GM23338 (cell line): ENCODE results near the gene KRT31. TPM values are rescaled to one million over a fixed set of nuclear protein-coding genes. Genes with fewer than 3 reads are reported as not detected.

ENCODE experiments used
- ATAC-seq: fragments of 200-7000 bp; cut with Tn5 transposase; 3 replicates; pipeline ENCODE4 v1.9.1; 2020
- DNase-seq: peaks from one replicate; pipeline ENCODE4 v3.0.0-alpha.2; 2015; ENCODE audit warnings: low spot score
- H2AFZ ChIP-seq: fragments of 200-600 bp; sonication (generic); 2 replicates; pipeline ENCODE4 v1.8.0; 2016; ENCODE audit warnings: antibody characterized with exemption, mild to moderate bottlenecking, moderate library complexity
- H3F3A ChIP-seq: fragments of 200-600 bp; sonication (generic); replicated peaks from 2 replicates; pipeline ENCODE4 v1.8.0; 2017; ENCODE audit warnings: antibody characterized with exemption, mixed run types, low read depth
- H3K27ac ChIP-seq: fragments of 200-600 bp; sonication (generic); 2 replicates; pipeline ENCODE4 v1.6.1; 2016; ENCODE audit warnings: low read depth
- H3K27me3 ChIP-seq: fragments of 200-600 bp; sonication (generic); 2 replicates; pipeline ENCODE4 v1.8.0; 2016; ENCODE audit warnings: mild to moderate bottlenecking, mixed run types, moderate library complexity; ENCODE audit not compliant: insufficient read depth
- H3K36me3 ChIP-seq: fragments of 200-600 bp; sonication (generic); 2 replicates; pipeline ENCODE4 v1.8.0; 2016; ENCODE audit warnings: mild to moderate bottlenecking; ENCODE audit not compliant: insufficient read depth
- H3K4me1 ChIP-seq: fragments of 200-600 bp; sonication (generic); 2 replicates; pipeline ENCODE4 v1.8.0; 2016; ENCODE audit warnings: mild to moderate bottlenecking, moderate library complexity; ENCODE audit not compliant: insufficient read depth
- H3K4me2 ChIP-seq: fragments of 200-600 bp; sonication (generic); 2 replicates; pipeline ENCODE4 v1.7.1; 2017; ENCODE audit warnings: mixed run types
- H3K4me3 ChIP-seq: fragments of 200-600 bp; sonication (generic); 2 replicates; pipeline ENCODE4 v1.6.1; 2016; ENCODE audit warnings: mixed run types
- H3K79me2 ChIP-seq: fragments of 200-600 bp; sonication (generic); replicated peaks from 2 replicates; pipeline ENCODE4 v1.8.0; 2017; ENCODE audit warnings: mild to moderate bottlenecking; ENCODE audit not compliant: insufficient read depth
- H3K9me2 ChIP-seq: fragments of 200-600 bp; sonication (generic); 2 replicates; pipeline ENCODE4 v1.8.0; 2017; ENCODE audit not compliant: insufficient read depth
- H4K20me1 ChIP-seq: fragments of 200-600 bp; sonication (generic); replicated peaks from 2 replicates; pipeline ENCODE4 v1.8.0; 2017; ENCODE audit warnings: mild to moderate bottlenecking; ENCODE audit not compliant: insufficient read depth
- H3K27ac Mint-ChIP-seq: 2 replicates; pipeline ENCODE4 v1.8.0; 2020; ENCODE audit warnings: inconsistent platforms, mild to moderate bottlenecking, moderate library complexity, mixed read lengths
- H3K27me3 Mint-ChIP-seq: 3 replicates; pipeline ENCODE4 v1.8.0; 2022; ENCODE audit warnings: low read depth, mild to moderate bottlenecking, moderate library complexity, mixed read lengths, inconsistent platforms; ENCODE audit not compliant: insufficient read depth, poor library complexity
- H3K36me3 Mint-ChIP-seq: 3 replicates; pipeline ENCODE4 v1.8.0; 2021; ENCODE audit warnings: low read depth, mild to moderate bottlenecking, inconsistent platforms, moderate library complexity, mixed read lengths
- H3K4me1 Mint-ChIP-seq: 3 replicates; pipeline ENCODE4 v1.8.0; 2020; ENCODE audit warnings: mild to moderate bottlenecking, inconsistent platforms, mixed read lengths
- H3K4me3 Mint-ChIP-seq: 3 replicates; pipeline ENCODE4 v1.8.0; 2021; ENCODE audit warnings: moderate library complexity, mild to moderate bottlenecking, inconsistent platforms, mixed read lengths
- H3K9me3 Mint-ChIP-seq: 3 replicates; pipeline ENCODE4 v1.8.0; 2020; ENCODE audit warnings: moderate library complexity, mild to moderate bottlenecking, inconsistent platforms, mixed read lengths
- CREB1 ChIP-seq: fragments of 250-450 bp; sonication (Bioruptor Pico); IDR thresholded peaks from 2 replicates; pipeline ENCODE4 v1.5.0; 2020; ENCODE audit warnings: low read depth, mild to moderate bottlenecking, moderate library complexity
- EZH2 ChIP-seq: fragments of 200-600 bp; sonication (generic); IDR thresholded peaks from one replicate; pipeline ENCODE4 v1.8.0; 2017; ENCODE audit warnings: antibody characterized with exemption, mild to moderate bottlenecking, low read depth; ENCODE audit not compliant: unreplicated experiment
- EZH2phosphoT487 ChIP-seq: fragments of 200-600 bp; sonication (generic); IDR thresholded peaks from one replicate; pipeline ENCODE4 v1.8.1; 2018; ENCODE audit warnings: antibody characterized with exemption; ENCODE audit not compliant: unreplicated experiment
- JUNB ChIP-seq: IDR thresholded peaks from one replicate; pipeline ENCODE4 v1.6.1; 2016; ENCODE audit warnings: antibody characterized with exemption; ENCODE audit not compliant: unreplicated experiment
- NANOG ChIP-seq: IDR thresholded peaks from 2 replicates; pipeline ENCODE4 v1.6.1; 2016; ENCODE audit warnings: antibody characterized with exemption, borderline replicate concordance
- POLR2AphosphoS5 ChIP-seq: IDR thresholded peaks from 2 replicates; pipeline ENCODE4 v1.6.1; 2016; ENCODE audit warnings: antibody characterized with exemption, low read depth
- STAT1 ChIP-seq: IDR thresholded peaks from one replicate; pipeline ENCODE4 v1.6.1; 2016; ENCODE audit warnings: antibody characterized with exemption; ENCODE audit not compliant: unreplicated experiment
- ZNF114 ChIP-seq: fragments of 250-450 bp; sonication (Bioruptor Pico); IDR thresholded peaks from 2 replicates; pipeline ENCODE4 v1.5.0; 2020; ENCODE audit warnings: mild to moderate bottlenecking, moderate library complexity
- ZNF331 ChIP-seq: fragments of 250-450 bp; sonication (Bioruptor Pico); IDR thresholded peaks from 2 replicates; pipeline ENCODE4 v1.5.0; 2020; ENCODE audit warnings: low read depth, mild to moderate bottlenecking, moderate library complexity
- polyA plus RNA-seq: library from polyadenylated mRNA; unstranded; fragments of >200 nt; fragmentation: Nextera tagmentation; extraction: Ambion mirVana; gene quantifications from 2 replicates; pipeline ENCODE4 v1.2.1, GENCODE V29; 2016
- total RNA-seq: library from RNA; depleted of rRNA; stranded (reverse); fragments of >200 nt; shearing (Covaris generic); gene quantifications from 2 replicates; pipeline ENCODE4 v1.2.3, GENCODE V29; 2014
- TF ChIP-seq, protein P1 (sequence below): fragments of 250-450 bp; sonication (Bioruptor Pico); IDR thresholded peaks from 2 replicates; pipeline ENCODE4 v1.5.0; 2020; ENCODE audit warnings: mild to moderate bottlenecking, moderate library complexity
- TF ChIP-seq, protein P2 (sequence below): IDR thresholded peaks from 2 replicates; pipeline ENCODE4 v1.6.1; 2016; ENCODE audit warnings: antibody characterized with exemption
- TF ChIP-seq, protein P3 (sequence below), 2 experiments: fragments of 200-600 bp in 1 of 2; sonication (generic) in 1 of 2; conservative IDR thresholded peaks; 2 replicates each; pipeline versions ENCODE4 v1.5.1 to v1.6.1; 2016 to 2017; ENCODE audit warnings: antibody characterized with exemption in 2 of 2, low read depth in 2 of 2, mild to moderate bottlenecking in 2 of 2, moderate library complexity in 1 of 2
- TF ChIP-seq, protein P4 (sequence below): IDR thresholded peaks from one replicate; pipeline ENCODE4 v1.6.1; 2018; ENCODE audit warnings: antibody characterized with exemption; ENCODE audit not compliant: unreplicated experiment

Gene KRT31
- total and polyA plus RNA-seq, 2 experiments from 2014 or later = not detected

GRCh38 chr17:41363881-41364280, 33.5 kb downstream of the KRT31 start:
- H3K27ac Mint-ChIP-seq = no peak overlapping the region
- H3K4me3 ChIP-seq = no peak overlapping the region
- no peaks in the 10 kb centered on the region for H4K20me1 ChIP-seq
- H3F3A ChIP-seq = no peaks in the 10 kb centered on the region
- H3K36me3 Mint-ChIP-seq = no peaks in the 10 kb centered on the region
- H3K9me2 ChIP-seq = no peaks in the 10 kb centered on the region
- DNase-seq (no peak), ATAC-seq (no peak)
- no peaks in the 10 kb centered on the region for H3K4me1 Mint-ChIP-seq
- H3K27me3 ChIP-seq = no peaks in the 10 kb centered on the region
- H3K4me1 ChIP-seq = no peaks in the 10 kb centered on the region
- no peak overlapping the region for H3K4me3 Mint-ChIP-seq
- H2AFZ ChIP-seq = no peak overlapping the region
- H3K27me3 Mint-ChIP-seq = peaks cover 2% of the 10 kb centered on the region
- H3K79me2 ChIP-seq = no peaks in the 10 kb centered on the region
- no peak overlapping the region for H3K27ac ChIP-seq
- TF ChIP-seq CREB1 (CRISPR knock-in tag) (no peak), STAT1 (no peak), ZNF114 (CRISPR knock-in tag) (no peak), JUNB (no peak), EZH2phosphoT487 (no peak), NANOG (no peak), POLR2AphosphoS5 (no peak), EZH2 (no peak), ZNF331 (CRISPR knock-in tag) (no peak)
- TF ChIP-seq, protein P1, sequence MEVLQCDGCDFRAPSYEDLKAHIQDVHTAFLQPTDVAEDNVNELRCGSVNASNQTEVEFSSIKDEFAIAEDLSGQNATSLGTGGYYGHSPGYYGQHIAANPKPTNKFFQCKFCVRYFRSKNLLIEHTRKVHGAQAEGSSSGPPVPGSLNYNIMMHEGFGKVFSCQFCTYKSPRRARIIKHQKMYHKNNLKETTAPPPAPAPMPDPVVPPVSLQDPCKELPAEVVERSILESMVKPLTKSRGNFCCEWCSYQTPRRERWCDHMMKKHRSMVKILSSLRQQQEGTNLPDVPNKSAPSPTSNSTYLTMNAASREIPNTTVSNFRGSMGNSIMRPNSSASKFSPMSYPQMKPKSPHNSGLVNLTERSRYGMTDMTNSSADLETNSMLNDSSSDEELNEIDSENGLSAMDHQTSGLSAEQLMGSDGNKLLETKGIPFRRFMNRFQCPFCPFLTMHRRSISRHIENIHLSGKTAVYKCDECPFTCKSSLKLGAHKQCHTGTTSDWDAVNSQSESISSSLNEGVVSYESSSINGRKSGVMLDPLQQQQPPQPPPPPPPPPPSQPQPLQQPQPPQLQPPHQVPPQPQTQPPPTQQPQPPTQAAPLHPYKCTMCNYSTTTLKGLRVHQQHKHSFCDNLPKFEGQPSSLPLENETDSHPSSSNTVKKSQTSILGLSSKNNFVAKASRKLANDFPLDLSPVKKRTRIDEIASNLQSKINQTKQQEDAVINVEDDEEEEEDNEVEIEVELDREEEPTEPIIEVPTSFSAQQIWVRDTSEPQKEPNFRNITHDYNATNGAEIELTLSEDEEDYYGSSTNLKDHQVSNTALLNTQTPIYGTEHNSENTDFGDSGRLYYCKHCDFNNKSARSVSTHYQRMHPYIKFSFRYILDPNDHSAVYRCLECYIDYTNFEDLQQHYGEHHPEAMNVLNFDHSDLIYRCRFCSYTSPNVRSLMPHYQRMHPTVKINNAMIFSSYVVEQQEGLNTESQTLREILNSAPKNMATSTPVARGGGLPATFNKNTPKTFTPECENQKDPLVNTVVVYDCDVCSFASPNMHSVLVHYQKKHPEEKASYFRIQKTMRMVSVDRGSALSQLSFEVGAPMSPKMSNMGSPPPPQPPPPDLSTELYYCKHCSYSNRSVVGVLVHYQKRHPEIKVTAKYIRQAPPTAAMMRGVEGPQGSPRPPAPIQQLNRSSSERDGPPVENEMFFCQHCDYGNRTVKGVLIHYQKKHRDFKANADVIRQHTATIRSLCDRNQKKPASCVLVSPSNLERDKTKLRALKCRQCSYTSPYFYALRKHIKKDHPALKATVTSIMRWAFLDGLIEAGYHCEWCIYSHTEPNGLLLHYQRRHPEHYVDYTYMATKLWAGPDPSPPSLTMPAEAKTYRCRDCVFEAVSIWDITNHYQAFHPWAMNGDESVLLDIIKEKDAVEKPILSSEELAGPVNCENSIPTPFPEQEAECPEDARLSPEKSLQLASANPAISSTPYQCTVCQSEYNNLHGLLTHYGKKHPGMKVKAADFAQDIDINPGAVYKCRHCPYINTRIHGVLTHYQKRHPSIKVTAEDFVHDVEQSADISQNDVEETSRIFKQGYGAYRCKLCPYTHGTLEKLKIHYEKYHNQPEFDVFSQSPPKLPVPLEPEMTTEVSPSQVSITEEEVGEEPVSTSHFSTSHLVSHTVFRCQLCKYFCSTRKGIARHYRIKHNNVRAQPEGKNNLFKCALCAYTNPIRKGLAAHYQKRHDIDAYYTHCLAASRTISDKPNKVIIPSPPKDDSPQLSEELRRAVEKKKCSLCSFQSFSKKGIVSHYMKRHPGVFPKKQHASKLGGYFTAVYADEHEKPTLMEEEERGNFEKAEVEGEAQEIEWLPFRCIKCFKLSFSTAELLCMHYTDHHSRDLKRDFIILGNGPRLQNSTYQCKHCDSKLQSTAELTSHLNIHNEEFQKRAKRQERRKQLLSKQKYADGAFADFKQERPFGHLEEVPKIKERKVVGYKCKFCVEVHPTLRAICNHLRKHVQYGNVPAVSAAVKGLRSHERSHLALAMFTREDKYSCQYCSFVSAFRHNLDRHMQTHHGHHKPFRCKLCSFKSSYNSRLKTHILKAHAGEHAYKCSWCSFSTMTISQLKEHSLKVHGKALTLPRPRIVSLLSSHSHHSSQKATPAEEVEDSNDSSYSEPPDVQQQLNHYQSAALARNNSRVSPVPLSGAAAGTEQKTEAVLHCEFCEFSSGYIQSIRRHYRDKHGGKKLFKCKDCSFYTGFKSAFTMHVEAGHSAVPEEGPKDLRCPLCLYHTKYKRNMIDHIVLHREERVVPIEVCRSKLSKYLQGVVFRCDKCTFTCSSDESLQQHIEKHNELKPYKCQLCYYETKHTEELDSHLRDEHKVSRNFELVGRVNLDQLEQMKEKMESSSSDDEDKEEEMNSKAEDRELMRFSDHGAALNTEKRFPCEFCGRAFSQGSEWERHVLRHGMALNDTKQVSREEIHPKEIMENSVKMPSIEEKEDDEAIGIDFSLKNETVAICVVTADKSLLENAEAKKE (CRISPR knock-in tag) = no peak
- TF ChIP-seq, protein P2, sequence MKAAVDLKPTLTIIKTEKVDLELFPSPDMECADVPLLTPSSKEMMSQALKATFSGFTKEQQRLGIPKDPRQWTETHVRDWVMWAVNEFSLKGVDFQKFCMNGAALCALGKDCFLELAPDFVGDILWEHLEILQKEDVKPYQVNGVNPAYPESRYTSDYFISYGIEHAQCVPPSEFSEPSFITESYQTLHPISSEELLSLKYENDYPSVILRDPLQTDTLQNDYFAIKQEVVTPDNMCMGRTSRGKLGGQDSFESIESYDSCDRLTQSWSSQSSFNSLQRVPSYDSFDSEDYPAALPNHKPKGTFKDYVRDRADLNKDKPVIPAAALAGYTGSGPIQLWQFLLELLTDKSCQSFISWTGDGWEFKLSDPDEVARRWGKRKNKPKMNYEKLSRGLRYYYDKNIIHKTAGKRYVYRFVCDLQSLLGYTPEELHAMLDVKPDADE = no peak
- TF ChIP-seq, protein P3, sequence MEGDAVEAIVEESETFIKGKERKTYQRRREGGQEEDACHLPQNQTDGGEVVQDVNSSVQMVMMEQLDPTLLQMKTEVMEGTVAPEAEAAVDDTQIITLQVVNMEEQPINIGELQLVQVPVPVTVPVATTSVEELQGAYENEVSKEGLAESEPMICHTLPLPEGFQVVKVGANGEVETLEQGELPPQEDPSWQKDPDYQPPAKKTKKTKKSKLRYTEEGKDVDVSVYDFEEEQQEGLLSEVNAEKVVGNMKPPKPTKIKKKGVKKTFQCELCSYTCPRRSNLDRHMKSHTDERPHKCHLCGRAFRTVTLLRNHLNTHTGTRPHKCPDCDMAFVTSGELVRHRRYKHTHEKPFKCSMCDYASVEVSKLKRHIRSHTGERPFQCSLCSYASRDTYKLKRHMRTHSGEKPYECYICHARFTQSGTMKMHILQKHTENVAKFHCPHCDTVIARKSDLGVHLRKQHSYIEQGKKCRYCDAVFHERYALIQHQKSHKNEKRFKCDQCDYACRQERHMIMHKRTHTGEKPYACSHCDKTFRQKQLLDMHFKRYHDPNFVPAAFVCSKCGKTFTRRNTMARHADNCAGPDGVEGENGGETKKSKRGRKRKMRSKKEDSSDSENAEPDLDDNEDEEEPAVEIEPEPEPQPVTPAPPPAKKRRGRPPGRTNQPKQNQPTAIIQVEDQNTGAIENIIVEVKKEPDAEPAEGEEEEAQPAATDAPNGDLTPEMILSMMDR (conservative IDR thresholded peaks at IDR 0.05; ENCODE audit: low read depth in 2 of 2) = no peak
- TF ChIP-seq, protein P4, sequence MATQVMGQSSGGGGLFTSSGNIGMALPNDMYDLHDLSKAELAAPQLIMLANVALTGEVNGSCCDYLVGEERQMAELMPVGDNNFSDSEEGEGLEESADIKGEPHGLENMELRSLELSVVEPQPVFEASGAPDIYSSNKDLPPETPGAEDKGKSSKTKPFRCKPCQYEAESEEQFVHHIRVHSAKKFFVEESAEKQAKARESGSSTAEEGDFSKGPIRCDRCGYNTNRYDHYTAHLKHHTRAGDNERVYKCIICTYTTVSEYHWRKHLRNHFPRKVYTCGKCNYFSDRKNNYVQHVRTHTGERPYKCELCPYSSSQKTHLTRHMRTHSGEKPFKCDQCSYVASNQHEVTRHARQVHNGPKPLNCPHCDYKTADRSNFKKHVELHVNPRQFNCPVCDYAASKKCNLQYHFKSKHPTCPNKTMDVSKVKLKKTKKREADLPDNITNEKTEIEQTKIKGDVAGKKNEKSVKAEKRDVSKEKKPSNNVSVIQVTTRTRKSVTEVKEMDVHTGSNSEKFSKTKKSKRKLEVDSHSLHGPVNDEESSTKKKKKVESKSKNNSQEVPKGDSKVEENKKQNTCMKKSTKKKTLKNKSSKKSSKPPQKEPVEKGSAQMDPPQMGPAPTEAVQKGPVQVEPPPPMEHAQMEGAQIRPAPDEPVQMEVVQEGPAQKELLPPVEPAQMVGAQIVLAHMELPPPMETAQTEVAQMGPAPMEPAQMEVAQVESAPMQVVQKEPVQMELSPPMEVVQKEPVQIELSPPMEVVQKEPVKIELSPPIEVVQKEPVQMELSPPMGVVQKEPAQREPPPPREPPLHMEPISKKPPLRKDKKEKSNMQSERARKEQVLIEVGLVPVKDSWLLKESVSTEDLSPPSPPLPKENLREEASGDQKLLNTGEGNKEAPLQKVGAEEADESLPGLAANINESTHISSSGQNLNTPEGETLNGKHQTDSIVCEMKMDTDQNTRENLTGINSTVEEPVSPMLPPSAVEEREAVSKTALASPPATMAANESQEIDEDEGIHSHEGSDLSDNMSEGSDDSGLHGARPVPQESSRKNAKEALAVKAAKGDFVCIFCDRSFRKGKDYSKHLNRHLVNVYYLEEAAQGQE = no peak
- H3K36me3 ChIP-seq = no peaks in the 10 kb centered on the region
- H3K4me2 ChIP-seq = no peak overlapping the region
- peaks cover 9% of the 10 kb centered on the region; the same call in 1 of the 3 replicates for H3K9me3 Mint-ChIP-seq
